ENCODE results near the gene RUSC2. TPM values are rescaled to one million over a fixed set of nuclear protein-coding genes. Genes with fewer than 3 reads are reported as not detected.
A peak's percentile ranks its signal among the peaks of the same experiment; 100 is the strongest.
"Not testable (repeated sequence)": the region's sequence is repeated elsewhere in the genome, so short reads cannot be mapped to it uniquely, and the experiment has no call there.

RUSC2 gene
- total RNA-seq, 1 experiment from 2014 or later: 12.5 TPM

- POLR2A ChIA-PET (ENCODE audit: unreplicated experiment): no interaction called here
- intact Hi-C loops (cut with micrococcal nuclease; ENCODE audit: unreplicated experiment): loop anchor here (2.0 kb wide), 1 partner anchor 28 kb away; no protein-coding TSS in a partner anchor
- Histone ChIP-seq H3K4me3 (peak overlapping the region; percentile 76), H3K9me2 (ENCODE audit: insufficient read depth) (no peaks in the 10 kb centered on the region), H3K79me2 (ENCODE audit: low read depth) (peaks cover 54% of the 10 kb centered on the region), H3K4me1 (replicated peaks; ENCODE audit: insufficient read depth) (peaks cover 18% of the 10 kb centered on the region), H3K9me3 (ENCODE audit: insufficient read depth, low read depth) (no peaks in the 10 kb centered on the region), H3K27ac (peak overlapping the region; percentile 86), H2AFZ (peak overlapping the region; percentile 84), H3K36me3 (ENCODE audit: low read depth) (no peaks in the 10 kb centered on the region), H3F3A (ENCODE audit: insufficient read depth, low read depth) (peaks cover 36% of the 10 kb centered on the region), H3K4me2 (peak overlapping the region; percentile 82), H4K20me1 (ENCODE audit: insufficient read depth) (no peaks in the 10 kb centered on the region), H3K27me3 (ENCODE audit: insufficient read depth, low read depth) (no peaks in the 10 kb centered on the region)
- no TSS peak for BruUV-seq (replicated peaks)
- no peak for TF ChIP-seq EZH2 (IDR thresholded peaks at IDR 0.05; ENCODE audit: low read depth)
- TF ChIP-seq CTCF (conservative IDR thresholded peaks at IDR 0.05): no peak
- CTCF ChIA-PET: interaction anchor here (0.7 kb wide), 2 partner anchors 28 to 155 kb away, joined by 3 read pairs; no protein-coding TSS in a partner anchor
- peak in 1 of 2 experiments; percentile 11 for DNase-seq
Observed at GRCh38 chr9:35490155-35490909, 421 bp downstream of the RUSC2 start.

- DNase-seq: no peak
- Histone ChIP-seq H4K20me1 (ENCODE audit: insufficient read depth) (no peaks in the 10 kb centered on the region), H2AFZ (peak overlapping the region; percentile 84), H3K9me2 (ENCODE audit: insufficient read depth) (no peaks in the 10 kb centered on the region), H3K36me3 (ENCODE audit: low read depth) (no peaks in the 10 kb centered on the region), H3K4me1 (replicated peaks; ENCODE audit: insufficient read depth) (peaks cover 18% of the 10 kb centered on the region), H3K27ac (peak overlapping the region; percentile 86), H3K4me3 (peak overlapping the region; percentile 76), H3F3A (ENCODE audit: insufficient read depth, low read depth) (peaks cover 36% of the 10 kb centered on the region), H3K79me2 (ENCODE audit: low read depth) (peaks cover 58% of the 10 kb centered on the region), H3K27me3 (ENCODE audit: insufficient read depth, low read depth) (no peaks in the 10 kb centered on the region), H3K9me3 (ENCODE audit: insufficient read depth, low read depth) (no peaks in the 10 kb centered on the region), H3K4me2 (peak overlapping the region; percentile 82)
- intact Hi-C loops (cut with micrococcal nuclease; ENCODE audit: unreplicated experiment): loop anchor here (2.0 kb wide), 1 partner anchor 28 kb away; no protein-coding TSS in a partner anchor
- BruUV-seq (replicated peaks): no TSS peak
- TF ChIP-seq CTCF (conservative IDR thresholded peaks at IDR 0.05) (no peak), EZH2 (IDR thresholded peaks at IDR 0.05; ENCODE audit: low read depth) (no peak)
- POLR2A ChIA-PET (ENCODE audit: unreplicated experiment): no interaction called here
- CTCF ChIA-PET: no interaction called here
Observed at GRCh38 chr9:35490910-35491465, 1.1 kb downstream of the RUSC2 start.

GRCh38 chr9:35493119-35493518 is 3.2 kb downstream of the RUSC2 start:
- DNase-seq; BruUV-seq (replicated peaks); H3K27me3 ChIP-seq (ENCODE audit: insufficient read depth, low read depth); intact Hi-C loops (cut with micrococcal nuclease; ENCODE audit: unreplicated experiment); H3K36me3 ChIP-seq (ENCODE audit: low read depth); H3K4me3 ChIP-seq; CTCF ChIA-PET; H4K20me1 ChIP-seq (ENCODE audit: insufficient read depth); H2AFZ ChIP-seq; H3K9me2 ChIP-seq (ENCODE audit: insufficient read depth); H3K9me3 ChIP-seq (ENCODE audit: insufficient read depth, low read depth); POLR2A ChIA-PET (ENCODE audit: unreplicated experiment): not testable (repeated sequence)
- H3K4me2 ChIP-seq: peak overlapping the region; percentile 82; the same call in 1 of the 2 replicates
- H3K27ac ChIP-seq: peak overlapping the region; percentile 86
- H3K79me2 ChIP-seq (ENCODE audit: low read depth): peaks cover 78% of the 10 kb centered on the region
- peaks cover 18% of the 10 kb centered on the region for H3K4me1 ChIP-seq (replicated peaks; ENCODE audit: insufficient read depth)
- peaks cover 36% of the 10 kb centered on the region for H3F3A ChIP-seq (ENCODE audit: insufficient read depth, low read depth)

Measured in PC-9 (cell line).